GM15510 (cell line): ENCODE results near the gene DAB1.

Experiments used
- POLR2A ChIP-seq: IDR thresholded peaks from 3 replicates; pipeline ENCODE4 v1.6.1; 2011; ENCODE audit warnings: borderline replicate concordance; ENCODE audit not compliant: insufficient read length; ENCODE audit errors: extremely low read depth

Gene DAB1

DNA sequence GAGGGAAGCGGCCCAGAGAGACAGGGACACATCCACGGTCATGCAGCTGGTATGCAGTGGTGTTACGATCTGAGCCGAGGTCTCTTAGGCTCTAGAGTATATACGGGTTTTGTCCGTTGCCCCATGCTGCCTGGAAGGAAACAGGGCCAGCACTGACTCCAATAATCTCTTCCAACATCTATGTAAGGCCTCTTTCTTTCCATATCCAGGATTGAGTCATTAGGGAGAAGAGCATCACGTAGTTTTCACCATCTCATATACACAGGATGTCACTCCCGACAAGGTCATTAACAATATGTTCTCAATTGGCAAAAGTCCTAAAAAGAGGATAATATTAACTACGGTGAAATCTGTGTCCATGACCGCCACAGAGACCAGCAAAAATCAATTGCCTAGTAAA lies 462.4 kb downstream of the DAB1 start:
- TF ChIP-seq POLR2A: no peak

DNA sequence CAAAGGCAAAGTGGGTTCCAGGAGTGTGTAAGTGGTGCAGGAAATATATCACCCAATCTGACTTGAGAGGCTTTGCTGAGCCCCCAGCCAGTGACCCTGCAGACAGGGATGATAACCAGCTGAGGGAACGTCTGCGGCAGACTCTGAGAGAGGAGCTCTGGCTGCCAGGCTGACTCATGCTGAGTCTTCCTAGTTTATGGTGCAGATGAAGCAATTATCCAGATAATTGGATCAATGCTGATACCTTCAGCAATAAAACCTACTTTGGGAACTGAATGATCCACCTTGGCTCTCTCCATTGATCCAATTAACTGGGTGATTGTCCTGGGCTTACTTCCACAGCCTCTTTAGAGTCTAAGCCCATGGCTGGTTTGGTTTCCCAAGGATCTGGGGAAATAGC lies 465.3 kb downstream of the DAB1 start:
- TF ChIP-seq POLR2A: no peak

DNA sequence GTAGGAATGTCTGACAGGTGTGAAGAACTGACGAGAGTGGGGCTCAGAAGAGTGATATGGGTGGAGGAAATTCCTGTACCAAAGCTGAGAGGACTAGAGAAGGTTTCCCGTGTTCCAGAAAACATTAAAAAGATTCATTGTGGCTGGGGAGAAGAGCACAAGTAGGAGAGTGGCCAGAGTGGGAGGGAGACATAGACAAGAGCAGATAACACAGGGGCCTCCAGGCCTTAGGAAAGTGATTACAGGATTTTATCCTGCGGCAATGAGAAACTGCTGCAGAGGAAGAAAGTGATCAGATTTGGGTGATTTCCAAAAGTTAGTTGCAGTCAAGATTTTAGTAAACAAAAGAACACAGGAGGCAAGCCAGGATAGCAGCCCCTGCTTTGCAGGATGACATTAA lies 465.9 kb downstream of the DAB1 start:
- TF ChIP-seq POLR2A: no peak

DNA sequence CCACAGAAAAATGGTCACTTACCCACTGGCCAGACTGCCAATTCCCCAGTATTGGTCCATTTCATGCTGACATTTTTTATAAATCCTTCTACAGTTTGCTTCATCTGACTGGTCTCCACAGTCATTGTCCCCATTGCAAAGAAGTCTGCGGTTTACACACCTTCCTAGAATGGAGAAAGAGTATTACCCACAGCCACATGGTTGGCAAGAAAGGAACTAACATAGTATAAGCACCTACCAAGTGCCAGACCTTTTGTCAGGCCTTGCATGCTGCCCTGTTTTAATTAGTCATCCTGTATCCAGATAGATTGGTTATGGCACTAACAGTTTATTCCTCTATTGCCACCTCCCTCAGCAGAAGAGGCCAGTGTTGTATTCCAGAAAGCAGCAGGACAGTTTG lies 469.2 kb downstream of the DAB1 start:
- no peak for TF ChIP-seq POLR2A

DNA sequence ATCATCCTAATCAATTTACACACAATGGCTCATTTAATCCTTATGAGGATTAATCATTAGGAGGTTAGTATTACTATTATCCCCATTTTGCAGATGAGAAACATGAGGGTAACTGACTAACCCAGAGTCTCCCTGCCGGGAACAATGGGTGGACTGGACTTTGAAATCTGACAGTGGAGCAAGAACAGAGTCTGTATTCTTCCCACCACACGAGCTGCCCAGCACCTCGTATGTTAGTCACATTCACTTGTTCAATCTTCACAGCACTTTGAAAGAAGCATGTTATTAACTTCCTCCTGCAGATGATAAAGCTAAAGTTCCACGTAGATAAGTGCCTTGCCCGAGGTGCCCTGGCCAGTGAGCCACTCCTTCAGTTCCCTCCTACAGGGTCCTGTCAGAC lies 470.5 kb downstream of the DAB1 start:
- no peak for TF ChIP-seq POLR2A

DNA sequence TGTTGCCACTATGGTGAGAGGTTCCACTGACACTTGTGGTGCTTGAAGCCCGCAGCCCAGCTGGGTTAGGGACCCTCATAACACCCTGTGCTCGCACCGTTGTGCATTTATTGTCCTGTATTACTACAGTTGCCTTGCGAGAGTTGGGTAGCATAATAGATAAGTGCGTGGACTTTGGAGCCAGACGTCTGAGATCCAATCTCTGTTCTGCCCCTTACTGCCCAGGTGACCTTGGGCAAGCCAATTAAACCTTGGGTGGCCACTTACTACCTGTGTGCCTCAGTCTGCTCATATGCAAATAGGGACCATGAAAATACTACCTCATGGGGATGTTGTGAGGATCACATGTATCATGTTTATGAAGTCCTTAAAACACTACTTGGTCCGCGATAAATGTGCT lies 471.4 kb downstream of the DAB1 start:
- TF ChIP-seq POLR2A: no peak

DNA sequence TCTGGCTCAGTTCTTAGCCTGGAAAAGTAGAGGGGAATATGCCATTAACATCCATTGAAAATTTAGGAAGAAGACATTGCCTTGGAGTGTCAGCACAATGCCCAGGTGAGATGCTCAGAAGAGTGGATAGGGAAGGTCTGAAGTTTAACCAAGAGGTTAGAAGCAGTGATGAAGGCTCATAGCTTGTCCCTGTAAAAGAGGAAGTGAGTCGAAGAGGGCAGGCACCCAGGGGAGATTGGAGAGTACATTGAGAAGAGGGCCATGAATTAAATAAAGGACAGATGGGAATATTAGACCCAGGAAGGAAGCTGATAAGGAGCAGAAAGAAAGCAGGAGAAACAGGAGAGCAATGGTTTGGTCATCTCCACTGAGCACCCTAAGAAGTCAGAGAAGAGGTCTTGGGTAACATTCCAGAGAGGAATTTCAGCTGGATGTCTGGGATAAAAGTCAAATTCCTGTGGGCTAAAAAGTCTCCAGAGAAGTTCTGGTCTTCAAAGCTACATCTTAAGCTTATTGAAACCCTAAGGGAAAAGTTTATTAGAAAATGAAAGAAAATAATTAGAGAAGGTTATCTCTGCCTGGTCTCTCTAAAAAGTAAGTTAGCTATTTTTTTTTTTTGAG lies 475.3 kb downstream of the DAB1 start:
- TF ChIP-seq POLR2A: no peak
